Osteocyte (in vitro differentiated cells): ENCODE measurements around the gene APOA5. TPM values are rescaled to one million over a fixed set of nuclear protein-coding genes. Genes with fewer than 3 reads are reported as not detected.

ENCODE experiments used
- DNase-seq: peaks from one replicate; pipeline ENCODE4 v3.0.0; 2021; ENCODE audit warnings: mixed read lengths; ENCODE audit not compliant: unreplicated experiment; ENCODE audit errors: extremely low spot score
- H3K27ac Mint-ChIP-seq: one replicate; pipeline ENCODE4 v1.8.0; 2021; ENCODE audit warnings: mild to moderate bottlenecking, mixed read lengths; ENCODE audit not compliant: unreplicated experiment
- H3K27me3 Mint-ChIP-seq: one replicate; pipeline ENCODE4 v1.8.0; 2021; ENCODE audit warnings: mixed read lengths; ENCODE audit not compliant: unreplicated experiment
- H3K36me3 Mint-ChIP-seq: one replicate; pipeline ENCODE4 v1.8.0; 2021; ENCODE audit warnings: mixed read lengths; ENCODE audit not compliant: unreplicated experiment
- H3K4me1 Mint-ChIP-seq: one replicate; pipeline ENCODE4 v1.8.0; 2021; ENCODE audit warnings: mixed read lengths; ENCODE audit not compliant: unreplicated experiment
- H3K4me3 Mint-ChIP-seq: one replicate; pipeline ENCODE4 v1.8.0; 2021; ENCODE audit warnings: mild to moderate bottlenecking, moderate library complexity, mixed read lengths; ENCODE audit not compliant: unreplicated experiment
- H3K9me3 Mint-ChIP-seq: one replicate; pipeline ENCODE4 v1.8.0; 2021; ENCODE audit warnings: mixed read lengths; ENCODE audit not compliant: unreplicated experiment
- total RNA-seq: library from RNA; stranded (reverse); gene quantifications from 2 replicates; pipeline ENCODE4 v1.2.1, GENCODE V29; 2021
- TF ChIP-seq, protein P1 (sequence below): fragments of 200-600 bp; sonication (generic); IDR thresholded peaks from 2 replicates; pipeline ENCODE4 v1.5.0; 2021; ENCODE audit warnings: antibody characterized with exemption, mild to moderate bottlenecking, moderate library complexity

Gene APOA5
- total RNA-seq, 1 donor from 2014 or later, result not detected

DNA sequence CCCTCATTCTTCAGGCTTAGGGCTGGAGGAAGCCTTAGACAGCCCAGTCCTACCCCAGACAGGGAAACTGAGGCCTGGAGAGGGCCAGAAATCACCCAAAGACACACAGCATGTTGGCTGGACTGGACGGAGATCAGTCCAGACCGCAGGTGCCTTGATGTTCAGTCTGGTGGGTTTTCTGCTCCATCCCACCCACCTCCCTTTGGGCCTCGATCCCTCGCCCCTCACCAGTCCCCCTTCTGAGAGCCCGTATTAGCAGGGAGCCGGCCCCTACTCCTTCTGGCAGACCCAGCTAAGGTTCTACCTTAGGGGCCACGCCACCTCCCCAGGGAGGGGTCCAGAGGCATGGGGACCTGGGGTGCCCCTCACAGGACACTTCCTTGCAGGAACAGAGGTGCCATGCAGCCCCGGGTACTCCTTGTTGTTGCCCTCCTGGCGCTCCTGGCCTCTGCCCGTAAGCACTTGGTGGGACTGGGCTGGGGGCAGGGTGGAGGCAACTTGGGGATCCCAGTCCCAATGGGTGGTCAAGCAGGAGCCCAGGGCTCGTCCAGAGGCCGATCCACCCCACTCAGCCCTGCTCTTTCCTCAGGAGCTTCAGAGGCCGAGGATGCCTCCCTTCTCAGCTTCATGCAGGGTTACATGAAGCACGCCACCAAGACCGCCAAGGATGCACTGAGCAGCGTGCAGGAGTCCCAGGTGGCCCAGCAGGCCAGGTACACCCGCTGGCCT is 38.7 kb upstream of the APOA5 start:
- H3K9me3 Mint-ChIP-seq, result no peaks in the 10 kb centered on the region
- TF ChIP-seq, protein P1, sequence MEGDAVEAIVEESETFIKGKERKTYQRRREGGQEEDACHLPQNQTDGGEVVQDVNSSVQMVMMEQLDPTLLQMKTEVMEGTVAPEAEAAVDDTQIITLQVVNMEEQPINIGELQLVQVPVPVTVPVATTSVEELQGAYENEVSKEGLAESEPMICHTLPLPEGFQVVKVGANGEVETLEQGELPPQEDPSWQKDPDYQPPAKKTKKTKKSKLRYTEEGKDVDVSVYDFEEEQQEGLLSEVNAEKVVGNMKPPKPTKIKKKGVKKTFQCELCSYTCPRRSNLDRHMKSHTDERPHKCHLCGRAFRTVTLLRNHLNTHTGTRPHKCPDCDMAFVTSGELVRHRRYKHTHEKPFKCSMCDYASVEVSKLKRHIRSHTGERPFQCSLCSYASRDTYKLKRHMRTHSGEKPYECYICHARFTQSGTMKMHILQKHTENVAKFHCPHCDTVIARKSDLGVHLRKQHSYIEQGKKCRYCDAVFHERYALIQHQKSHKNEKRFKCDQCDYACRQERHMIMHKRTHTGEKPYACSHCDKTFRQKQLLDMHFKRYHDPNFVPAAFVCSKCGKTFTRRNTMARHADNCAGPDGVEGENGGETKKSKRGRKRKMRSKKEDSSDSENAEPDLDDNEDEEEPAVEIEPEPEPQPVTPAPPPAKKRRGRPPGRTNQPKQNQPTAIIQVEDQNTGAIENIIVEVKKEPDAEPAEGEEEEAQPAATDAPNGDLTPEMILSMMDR, result no peak
- no peak overlapping the region for H3K27ac Mint-ChIP-seq
- DNase-seq, result no peak
- no peaks in the 10 kb centered on the region for H3K36me3 Mint-ChIP-seq
- no peak overlapping the region for H3K4me3 Mint-ChIP-seq
- peaks cover 18% of the 10 kb centered on the region for H3K4me1 Mint-ChIP-seq
- no peaks in the 10 kb centered on the region for H3K27me3 Mint-ChIP-seq

DNA sequence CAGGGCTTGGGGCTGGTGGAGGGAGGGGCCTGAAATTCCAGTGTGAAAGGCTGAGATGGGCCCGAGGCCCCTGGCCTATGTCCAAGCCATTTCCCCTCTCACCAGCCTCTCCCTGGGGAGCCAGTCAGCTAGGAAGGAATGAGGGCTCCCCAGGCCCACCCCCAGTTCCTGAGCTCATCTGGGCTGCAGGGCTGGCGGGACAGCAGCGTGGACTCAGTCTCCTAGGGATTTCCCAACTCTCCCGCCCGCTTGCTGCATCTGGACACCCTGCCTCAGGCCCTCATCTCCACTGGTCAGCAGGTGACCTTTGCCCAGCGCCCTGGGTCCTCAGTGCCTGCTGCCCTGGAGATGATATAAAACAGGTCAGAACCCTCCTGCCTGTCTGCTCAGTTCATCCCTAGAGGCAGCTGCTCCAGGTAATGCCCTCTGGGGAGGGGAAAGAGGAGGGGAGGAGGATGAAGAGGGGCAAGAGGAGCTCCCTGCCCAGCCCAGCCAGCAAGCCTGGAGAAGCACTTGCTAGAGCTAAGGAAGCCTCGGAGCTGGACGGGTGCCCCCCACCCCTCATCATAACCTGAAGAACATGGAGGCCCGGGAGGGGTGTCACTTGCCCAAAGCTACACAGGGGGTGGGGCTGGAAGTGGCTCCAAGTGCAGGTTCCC is 38.0 kb upstream of the APOA5 start, which contains the start of gene APOC3:
APOC3 (plus strand) TSS at position 383 of the 659 bp plus-strand sequence. CDS start 676 bp downstream, outside the sequence.
- peaks cover 18% of the 10 kb centered on the region for H3K4me1 Mint-ChIP-seq
- no peaks in the 10 kb centered on the region for H3K9me3 Mint-ChIP-seq
- TF ChIP-seq, protein P1, result no peak
- no peaks in the 10 kb centered on the region for H3K36me3 Mint-ChIP-seq
- H3K27ac Mint-ChIP-seq, result no peak within 1 kb of the TSS
- H3K27me3 Mint-ChIP-seq, result no peaks in the 10 kb centered on the region
- H3K4me3 Mint-ChIP-seq, result no peak within 1 kb of the TSS
- no peak for DNase-seq

DNA sequence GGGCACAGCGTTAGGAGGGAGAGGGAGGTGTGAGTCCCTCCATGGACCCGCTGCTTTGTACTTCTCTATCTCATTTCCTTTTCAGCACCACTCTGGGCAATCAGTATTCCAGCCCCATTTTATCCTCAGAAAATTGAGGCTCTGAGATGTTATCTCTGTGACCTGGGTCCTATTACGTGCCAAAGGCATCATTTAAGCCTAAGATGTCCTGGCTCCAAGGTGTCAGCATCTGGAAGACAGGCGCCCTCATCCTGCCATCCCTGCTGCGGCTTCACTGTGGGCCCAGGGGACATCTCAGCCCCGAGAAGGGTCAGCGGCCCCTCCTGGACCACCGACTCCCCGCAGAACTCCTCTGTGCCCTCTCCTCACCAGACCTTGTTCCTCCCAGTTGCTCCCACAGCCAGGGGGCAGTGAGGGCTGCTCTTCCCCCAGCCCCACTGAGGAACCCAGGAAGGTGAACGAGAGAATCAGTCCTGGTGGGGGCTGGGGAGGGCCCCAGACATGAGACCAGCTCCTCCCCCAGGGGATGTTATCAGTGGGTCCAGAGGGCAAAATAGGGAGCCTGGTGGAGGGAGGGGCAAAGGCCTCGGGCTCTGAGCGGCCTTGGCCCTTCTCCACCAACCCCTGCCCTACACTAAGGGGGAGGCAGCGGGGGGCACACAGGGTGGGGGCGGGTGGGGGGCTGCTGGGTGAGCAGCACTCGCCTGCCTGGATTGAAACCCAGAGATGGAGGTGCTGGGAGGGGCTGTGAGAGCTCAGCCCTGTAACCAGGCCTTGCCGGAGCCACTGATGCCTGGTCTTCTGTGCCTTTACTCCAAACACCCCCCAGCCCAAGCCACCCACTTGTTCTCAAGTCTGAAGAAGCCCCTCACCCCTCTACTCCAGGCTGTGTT is 37.2 kb upstream of the APOA5 start:
- no peak for DNase-seq
- H3K4me3 Mint-ChIP-seq, result no peak overlapping the region
- no peaks in the 10 kb centered on the region for H3K36me3 Mint-ChIP-seq
- H3K27me3 Mint-ChIP-seq, result no peaks in the 10 kb centered on the region
- H3K4me1 Mint-ChIP-seq, result peaks cover 18% of the 10 kb centered on the region
- TF ChIP-seq, protein P1, result no peak
- no peak overlapping the region for H3K27ac Mint-ChIP-seq
- H3K9me3 Mint-ChIP-seq, result no peaks in the 10 kb centered on the region

DNA sequence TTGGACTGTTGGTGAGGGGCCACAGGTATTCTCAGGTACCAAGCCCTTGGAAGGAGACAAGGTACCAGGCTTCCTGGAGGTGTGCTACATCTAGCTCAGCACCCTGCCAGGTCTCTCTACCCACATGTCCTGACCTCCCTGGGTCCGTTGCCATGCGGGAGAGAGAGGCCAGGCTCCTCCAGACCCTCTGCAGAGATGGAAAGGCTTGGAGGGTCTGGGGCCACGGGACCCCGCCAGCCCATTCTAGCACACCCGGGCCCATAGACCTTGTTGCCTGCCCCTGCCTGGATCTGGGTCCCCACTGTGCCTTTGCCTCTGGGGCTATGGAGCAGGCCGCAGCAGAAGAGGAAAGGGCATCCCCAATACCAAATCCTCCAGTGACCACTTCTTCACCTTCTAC is 35.8 kb upstream of the APOA5 start:
- Mint-ChIP-seq H3K4me3 (no peak overlapping the region), H3K4me1 (peaks cover 18% of the 10 kb centered on the region), H3K27me3 (no peaks in the 10 kb centered on the region), H3K27ac (no peak overlapping the region), H3K9me3 (no peaks in the 10 kb centered on the region), H3K36me3 (no peaks in the 10 kb centered on the region)
- TF ChIP-seq, protein P1, result no peak
- DNase-seq, result no peak
